GM12878 (cell line): ENCODE measurements around the gene IQCK. TPM values are rescaled to one million over a fixed set of nuclear protein-coding genes. Genes with fewer than 3 reads are reported as not detected.
"Not testable (repeated sequence)": the region's sequence is repeated elsewhere in the genome, so short reads cannot be mapped to it uniquely, and the experiment has no call there.

Experiments used
- ATAC-seq: fragments of 200-7000 bp; cut with Tn5 transposase; 3 replicates; pipeline ENCODE4 v1.9.1; 2020; ENCODE audit warnings: mild to moderate bottlenecking, moderate library complexity
- BruUV-seq: library from RNA; stranded (reverse); fragments of 400-500 nt; replicated peaks from 2 replicates; lab custom pipeline; 2021; lab: Mats Ljungman, UMichigan
- CTCF ChIA-PET: fragments of 300-600 bp; sonication (Branson Sonifier 250); formaldehyde crosslinking; extraction: SDS; loops from one replicate; lab custom pipeline; 2021; ENCODE audit warnings: inconsistent platforms; lab: Yijun Ruan, JAX
- POLR2A ChIA-PET: fragments of 350-600 bp; formaldehyde crosslinking; extraction: SDS; loops from one replicate; lab custom pipeline; 2021; ENCODE audit warnings: inconsistent platforms; lab: Charles Lee
- RAD21 ChIA-PET: fragments of 300-600 bp; sonication (Branson Sonifier 250); formaldehyde crosslinking; loops from one replicate; lab custom pipeline; 2023; ENCODE audit warnings: antibody characterized with exemption; ENCODE audit not compliant: unreplicated experiment; lab: Charles Lee
- SMC1A ChIA-PET: fragments of 300-600 bp; sonication (Branson Sonifier 250); formaldehyde crosslinking; loops from one replicate; lab custom pipeline; 2023; ENCODE audit not compliant: unreplicated experiment, uncharacterized antibody; lab: Charles Lee
- DNase-seq: peaks from one replicate; pipeline ENCODE4 v3.0.0-alpha.2; 2011; ENCODE audit warnings: low read depth, low spot score
- FAIRE-seq: peaks from 3 replicates; lab custom pipeline; 2011; peaks lifted over from hg19 to GRCh38; lab: Jason Lieb, UNC
- H2AFZ ChIP-seq: 2 replicates; pipeline ENCODE4 v1.6.0; 2011; ENCODE audit warnings: low read depth, low read length, control low read depth; ENCODE audit not compliant: control insufficient read depth
- H3K27ac ChIP-seq: 2 replicates; pipeline ENCODE4 v1.5.1; 2011; ENCODE audit warnings: control low read depth; ENCODE audit not compliant: control insufficient read depth, insufficient read depth
- H3K27me3 ChIP-seq, 2 experiments: replicated peaks in 1 of 2; 2 replicates each; pipeline versions ENCODE4 v1.6.0 to v1.6.1; 2011; ENCODE audit warnings: low read length in 1 of 2; ENCODE audit not compliant: control insufficient read depth in 2 of 2, insufficient read depth in 2 of 2
- H3K36me3 ChIP-seq, 2 experiments: 2 replicates each; pipeline ENCODE4 v1.5.1; 2011; ENCODE audit warnings: low read length in 1 of 2; ENCODE audit not compliant: control insufficient read depth in 2 of 2, insufficient read depth in 2 of 2
- H3K4me1 ChIP-seq: 2 replicates; pipeline ENCODE4 v1.6.1; 2011; ENCODE audit warnings: mild to moderate bottlenecking, low read length, moderate library complexity, mixed read lengths; ENCODE audit not compliant: control insufficient read depth, insufficient read depth
- H3K4me2 ChIP-seq: 2 replicates; pipeline ENCODE4 v1.6.0; 2011; ENCODE audit warnings: control low read depth; ENCODE audit not compliant: control insufficient read depth, insufficient read depth
- H3K4me3 ChIP-seq: fragments of 200-600 bp; sonication (generic); 2 replicates; pipeline ENCODE4 v1.5.1; 2016
- H3K79me2 ChIP-seq: 2 replicates; pipeline ENCODE4 v1.6.0; 2011; ENCODE audit warnings: low read length; ENCODE audit not compliant: control insufficient read depth, insufficient read depth
- H3K9ac ChIP-seq: 2 replicates; pipeline ENCODE4 v1.8.0; 2011; ENCODE audit warnings: low read length, control low read depth, mixed read lengths; ENCODE audit not compliant: control insufficient read depth, insufficient read depth
- H3K9me3 ChIP-seq: replicated peaks from 3 replicates; pipeline ENCODE4 v1.5.1; 2011; ENCODE audit warnings: mild to moderate bottlenecking, low read length; ENCODE audit not compliant: control insufficient read depth, insufficient read depth
- H4K20me1 ChIP-seq: 2 replicates; pipeline ENCODE4 v1.6.0; 2011; ENCODE audit not compliant: control insufficient read depth, insufficient read depth
- ATF3 ChIP-seq: IDR thresholded peaks from 2 replicates; pipeline ENCODE4 v1.6.1; 2011; ENCODE audit warnings: low read depth, mild to moderate bottlenecking, low read length, moderate library complexity, borderline replicate concordance; ENCODE audit errors: extremely low read depth
- CHD1 ChIP-seq: IDR thresholded peaks from 2 replicates; pipeline ENCODE4 v1.6.1; 2012; ENCODE audit warnings: low read depth, low read length, improper control_type of control experiment
- CHD4 ChIP-seq: fragments of 200-600 bp; sonication (generic); IDR thresholded peaks from 2 replicates; pipeline ENCODE4 v1.6.1; 2016; ENCODE audit warnings: mild to moderate bottlenecking
- ESRRA ChIP-seq: IDR thresholded peaks from 2 replicates; pipeline ENCODE4 v1.6.1; 2012; ENCODE audit warnings: mild to moderate bottlenecking, low read length, improper control_type of control experiment
- KLF5 ChIP-seq: fragments of 450-650 bp; IDR thresholded peaks from 2 replicates; pipeline ENCODE4 v1.6.1; 2014; ENCODE audit warnings: mild to moderate bottlenecking; ENCODE audit not compliant: partially characterized antibody
- MAX ChIP-seq: IDR thresholded peaks from 2 replicates; pipeline ENCODE4 v1.6.1; 2012; ENCODE audit warnings: low read depth, low read length, improper control_type of control experiment
- MTA2 ChIP-seq: fragments of 450-650 bp; IDR thresholded peaks from 2 replicates; pipeline ENCODE4 v1.6.1; 2016; ENCODE audit warnings: low read depth, mild to moderate bottlenecking, moderate library complexity
- MTA3 ChIP-seq: IDR thresholded peaks from 2 replicates; pipeline ENCODE4 v1.6.1; 2012; ENCODE audit warnings: low read length, inconsistent platforms, borderline replicate concordance
- MYC ChIP-seq: IDR thresholded peaks from 2 replicates; pipeline ENCODE4 v1.6.1; 2011; ENCODE audit warnings: mild to moderate bottlenecking, low read length, moderate library complexity, inconsistent platforms; ENCODE audit not compliant: insufficient read depth, insufficient replicate concordance, insufficient read length, severe bottlenecking
- NFIC ChIP-seq: IDR thresholded peaks from 2 replicates; pipeline ENCODE4 v1.6.1; 2012; ENCODE audit warnings: low read depth, mild to moderate bottlenecking, inconsistent platforms, low read length, moderate library complexity
- NFYB ChIP-seq: IDR thresholded peaks from 2 replicates; pipeline ENCODE4 v1.6.1; 2011; ENCODE audit warnings: low read depth, mild to moderate bottlenecking, low read length, improper control_type of control experiment, moderate library complexity; ENCODE audit not compliant: insufficient read depth
- SUPT20H ChIP-seq: IDR thresholded peaks from 2 replicates; pipeline ENCODE4 v1.6.1; 2011; ENCODE audit warnings: low read depth, mild to moderate bottlenecking, low read length, moderate library complexity, borderline replicate concordance; ENCODE audit not compliant: control insufficient read depth
- TCF3 ChIP-seq: IDR thresholded peaks from 2 replicates; pipeline ENCODE4 v1.6.1; 2012; ENCODE audit warnings: low read depth, mild to moderate bottlenecking, low read length, borderline replicate concordance; ENCODE audit not compliant: insufficient read depth
- WGBS: methylation state at CpG from one replicate; pipeline ENCODE4 v1.1.6; 2016; ENCODE audit warnings: low lambda C conversion rate; ENCODE audit not compliant: insufficient replicate concordance, insufficient coverage; ENCODE audit errors: missing lambda C conversion rate; 5-methylcytosine and 5-hydroxymethylcytosine counted together
- in situ Hi-C: fragments of 300-500 bp; cut with MboI; formaldehyde crosslinking; loops from 9 replicates; pipeline ENCODE4 v1.14.3; 2018; ENCODE audit warnings: mixed read lengths
- intact Hi-C: fragments of 100-400 bp; cut with micrococcal nuclease; formaldehyde crosslinking; loops from one replicate; pipeline ENCODE4 v1.14.2; 2022; ENCODE audit not compliant: unreplicated experiment
- polyA plus RNA-seq, 11 experiments: library from polyadenylated mRNA; depleted of rRNA in 4 of 11; unstranded in 6 of 11; stranded (reverse) in 5 of 11; fragments of >200 nt; fragmentation: Nextera tagmentation in 4 of 11; fragmentation: Illumina TruSeq in 1 of 11; extraction: Ambion mirVana in 4 of 11; extraction: Trizol in 1 of 11; gene quantifications; 1 replicate in 1 of 11; 2 replicates in 10 of 11; pipeline versions ENCODE4 v1.2.1 to v1.2.3, GENCODE V29; 2011 to 2016; ENCODE audit warnings: inconsistent platforms in 2 of 11, missing spikeins in 2 of 11, low read depth in 1 of 11
- total RNA-seq, 4 experiments: library from RNA; depleted of rRNA in 3 of 4; stranded (reverse); fragments of >200 nt in 3 of 4; fragmentation: Illumina TruSeq in 1 of 4; extraction: Trizol in 1 of 4; gene quantifications; 2 replicates each; pipeline versions ENCODE4 v1.2.1 to v1.2.3, GENCODE V29; 2013 to 2021

The IQCK gene
- total and polyA plus RNA-seq, 10 of the 15 experiments (the other 5 are each of a cell fraction or from before 2014, with no cell fraction given) = 1.0 to 4.2 (median 2.4) TPM

DNA sequence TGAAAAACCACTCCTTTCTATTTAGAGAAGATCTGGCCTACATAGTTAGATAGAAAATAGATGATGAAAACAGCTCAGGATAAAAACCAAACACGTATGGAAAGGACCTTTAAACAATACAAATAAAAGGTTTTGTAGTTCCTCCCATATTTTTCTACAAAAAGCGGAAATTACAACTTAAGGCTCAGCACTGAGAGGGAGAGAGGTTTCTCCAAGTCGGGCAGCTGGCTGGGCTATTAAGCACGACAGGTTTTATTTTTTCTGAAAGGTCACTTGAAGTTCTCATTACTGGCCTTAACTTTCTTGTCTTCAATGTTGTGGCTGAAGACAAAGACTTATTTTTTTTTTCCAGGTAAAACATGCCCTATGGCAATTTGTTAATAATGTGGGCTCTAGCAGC lies 83.8 kb downstream of the IQCK start:
- H4K20me1 ChIP-seq, ATAC-seq, H3K4me2 ChIP-seq, H3K9ac ChIP-seq, H2AFZ ChIP-seq, H3K36me3 ChIP-seq, CTCF ChIA-PET, SMC1A ChIA-PET, RAD21 ChIA-PET, FAIRE-seq, H3K79me2 ChIP-seq, H3K4me1 ChIP-seq, H3K27me3 ChIP-seq, H3K9me3 ChIP-seq, POLR2A ChIA-PET, DNase-seq, BruUV-seq, in situ Hi-C loops, H3K27ac ChIP-seq, H3K4me3 ChIP-seq: not testable (repeated sequence)
- WGBS = 0% methylated on average over 1 of the region's 4 CpGs
- intact Hi-C loops = loop anchor here (10.0 kb wide), 1 partner anchor 53 kb away; no protein-coding TSS in a partner anchor

GRCh38 chr16:19802612-19803011 lies 84.5 kb downstream of the IQCK start:
- DNase-seq (no peak), ATAC-seq (no peak), FAIRE-seq (no peak)
- H3K36me3 ChIP-seq = no peaks in the 10 kb centered on the region
- ChIA-PET SMC1A (interaction anchor here (1.0 to 1.1 kb wide), 2 partner anchors 80 to 84 kb away, joined by 3 read pairs; no protein-coding TSS in a partner anchor), POLR2A (no interaction called here), CTCF (interaction anchor here (0.6 kb wide), 1 partner anchor 133 kb away, joined by 3 read pairs; no protein-coding TSS in a partner anchor), RAD21 (no interaction called here)
- no TSS peak for BruUV-seq
- no peaks in the 10 kb centered on the region for H3K4me1 ChIP-seq
- no peaks in the 10 kb centered on the region for H3K27me3 ChIP-seq
- intact Hi-C loops = loop anchor here (10.0 kb wide), 1 partner anchor 52 kb away; no protein-coding TSS in a partner anchor
- no peak overlapping the region for H3K9ac ChIP-seq
- in situ Hi-C loops = no loop called here
- H3K27ac ChIP-seq = no peak overlapping the region
- H3K79me2 ChIP-seq = no peaks in the 10 kb centered on the region
- peaks cover 4% of the 10 kb centered on the region; the same call in 1 of the 3 replicates for H3K9me3 ChIP-seq
- no peak overlapping the region for H3K4me3 ChIP-seq
- H4K20me1 ChIP-seq = no peaks in the 10 kb centered on the region
- no peak overlapping the region for H2AFZ ChIP-seq
- WGBS = 74% methylated on average over 8 of the region's 8 CpGs
- H3K4me2 ChIP-seq = no peak overlapping the region
- TF ChIP-seq NFIC (no peak), TCF3 (no peak), MTA2 (no peak), MYC (no peak), KLF5 (no peak), NFYB (no peak), MTA3 (no peak), ATF3 (no peak), CHD1 (no peak), CHD4 (no peak), SUPT20H (no peak), ESRRA (no peak), MAX (no peak)
